H1 (cell line): Measurements from ENCODE around the gene RNU7-1. TPM values are rescaled to one million over a fixed set of nuclear protein-coding genes. Genes with fewer than 3 reads are reported as not detected.

Experiments used
- BRCA1 ChIP-seq: IDR thresholded peaks from 2 replicates; pipeline ENCODE4 v1.6.1; 2012; ENCODE audit warnings: low read depth, low read length, improper control_type of control experiment
- CHD7 ChIP-seq: fragments of 300-600 bp; sonication (generic); IDR thresholded peaks from 2 replicates; pipeline ENCODE4 v1.7.1; 2012; ENCODE audit warnings: low read length, moderate library complexity, mild to moderate bottlenecking, inconsistent platforms; ENCODE audit not compliant: insufficient replicate concordance
- RAD21 ChIP-seq, 2 experiments: IDR thresholded peaks in 1 of 2; conservative IDR thresholded peaks in 1 of 2; 2 replicates each; pipeline ENCODE4 v1.6.1; 2011; ENCODE audit warnings: low read depth in 2 of 2, low read length in 2 of 2, improper control_type of control experiment in 1 of 2, inconsistent platforms in 1 of 2, mild to moderate bottlenecking in 1 of 2, moderate library complexity in 1 of 2
- TAF1 ChIP-seq: IDR thresholded peaks from 2 replicates; pipeline ENCODE4 v1.6.1; 2011; ENCODE audit warnings: mild to moderate bottlenecking, low read depth, low read length
- polyA plus RNA-seq, 7 experiments: library from polyadenylated mRNA; depleted of rRNA in 3 of 7; stranded (reverse) in 5 of 7; unstranded in 2 of 7; fragments of >200 nt in 5 of 7; fragments of 200-250 nt in 2 of 7; gene quantifications; 1 replicate in 5 of 7; 2 replicates in 1 of 7; 4 replicates in 1 of 7; pipeline versions ENCODE4 v1.2.1 to v1.2.3, GENCODE V29; 2011 to 2013; ENCODE audit warnings: missing spikeins in 2 of 7, mixed read lengths in 2 of 7
- total RNA-seq: library from RNA; stranded (reverse); fragmentation: NEBNext Ultra II Directional; extraction: Animal tissue kit (Norgen Biotek cat#: 25700); gene quantifications from 2 replicates; pipeline ENCODE4 v1.2.1, GENCODE V29; 2021
- TF ChIP-seq, protein P1 (sequence below): IDR thresholded peaks from 2 replicates; pipeline ENCODE4 v1.6.1; 2012; ENCODE audit warnings: inconsistent platforms

The RNU7-1 gene
- total and polyA plus RNA-seq, 2 of the 8 experiments (the other 6 are each of a cell fraction or from before 2014, with no cell fraction given), result not detected

DNA sequence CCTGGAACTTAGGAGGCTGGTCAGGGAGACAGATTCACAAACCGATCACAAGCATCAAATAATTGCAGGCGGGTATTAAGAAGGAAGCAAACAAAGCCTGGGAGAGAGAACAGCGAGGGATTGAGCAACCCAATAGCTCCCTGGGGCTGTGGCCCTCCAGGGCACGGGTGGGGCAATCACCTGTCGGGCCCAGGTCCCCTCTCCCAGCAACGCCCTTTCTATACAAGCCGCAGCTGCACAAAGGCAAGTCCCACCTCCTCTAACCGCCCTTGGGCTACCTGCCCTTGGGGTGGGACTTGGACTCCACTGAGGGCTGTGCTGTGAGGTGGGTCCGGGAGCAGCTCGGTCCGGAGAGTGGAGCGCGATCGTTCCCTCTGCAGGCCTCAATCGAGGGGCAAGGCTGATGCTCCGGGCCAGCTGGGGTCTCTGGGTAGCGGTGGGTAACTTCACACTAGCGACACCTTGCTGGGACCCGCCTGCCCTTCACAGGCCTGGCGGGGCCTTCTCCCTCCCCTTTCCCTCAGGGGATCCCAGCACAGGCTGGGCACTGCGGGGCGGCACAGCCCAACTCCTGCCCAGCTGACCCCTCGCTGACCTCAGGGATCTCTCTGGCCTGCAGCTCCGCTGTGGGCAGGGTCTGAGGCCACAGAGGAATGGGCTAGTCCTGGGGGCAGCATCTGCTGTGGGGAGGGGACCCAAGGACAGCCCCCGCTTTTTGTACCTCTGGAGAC lies 18.8 kb downstream of the RNU7-1 start (continued):
- no peak for TF ChIP-seq CHD7
- TF ChIP-seq RAD21 (IDR thresholded peaks at IDR 0.05 in 1 of 2, conservative IDR thresholded peaks at IDR 0.05 in 1 of 2; ENCODE audit: low read depth in 2 of 2, low read length in 2 of 2), result no peak
- TF ChIP-seq TAF1, result no peak
- TF ChIP-seq BRCA1, result no peak
- TF ChIP-seq, protein P1, sequence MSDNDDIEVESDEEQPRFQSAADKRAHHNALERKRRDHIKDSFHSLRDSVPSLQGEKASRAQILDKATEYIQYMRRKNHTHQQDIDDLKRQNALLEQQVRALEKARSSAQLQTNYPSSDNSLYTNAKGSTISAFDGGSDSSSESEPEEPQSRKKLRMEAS, result no peak
